ENCODE measurements around the gene FGF1.

The FGF1 gene

DNA sequence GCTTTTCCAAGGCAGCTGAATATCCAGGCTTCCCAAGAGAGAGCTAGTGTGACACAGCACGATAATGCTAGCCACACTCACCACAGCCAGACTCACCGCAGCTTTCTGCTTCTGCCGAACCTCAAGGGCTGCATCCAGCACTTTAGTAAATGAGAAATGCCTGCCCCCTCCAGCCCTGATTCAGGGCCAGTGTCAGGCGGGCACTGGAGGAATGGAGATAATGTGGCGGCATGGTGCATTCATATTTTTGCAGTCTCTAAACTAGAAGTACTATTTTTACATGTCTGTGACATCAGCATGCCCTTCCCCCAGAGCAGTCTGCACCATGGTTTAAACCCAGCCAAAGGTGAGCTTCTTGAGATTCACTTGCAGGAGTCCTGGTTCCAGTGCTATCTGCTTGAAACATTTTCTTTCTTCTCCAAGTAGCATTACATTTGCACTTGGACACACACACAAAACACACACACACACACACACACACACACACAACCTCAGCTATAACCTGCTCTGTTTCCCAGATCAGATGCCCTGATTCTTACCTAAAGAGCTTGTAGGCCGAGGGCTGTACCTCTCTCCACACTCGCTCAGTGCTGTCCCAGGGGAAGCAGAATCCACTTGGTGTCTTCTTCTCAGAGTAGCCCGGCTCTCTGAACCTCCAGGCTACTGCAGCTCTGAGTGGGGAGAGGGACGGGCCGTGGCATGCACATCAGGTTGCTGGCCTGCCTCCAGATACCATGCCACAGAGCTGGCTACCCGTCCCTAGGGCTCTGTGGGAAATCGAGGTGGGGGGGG is at the start of gene FGF1:
FGF1 (minus strand) TSS at position 673 of the 792 bp plus-strand sequence. CDS start 71,963 bp downstream, outside the sequence.
- DNase-seq: no peak

DNA sequence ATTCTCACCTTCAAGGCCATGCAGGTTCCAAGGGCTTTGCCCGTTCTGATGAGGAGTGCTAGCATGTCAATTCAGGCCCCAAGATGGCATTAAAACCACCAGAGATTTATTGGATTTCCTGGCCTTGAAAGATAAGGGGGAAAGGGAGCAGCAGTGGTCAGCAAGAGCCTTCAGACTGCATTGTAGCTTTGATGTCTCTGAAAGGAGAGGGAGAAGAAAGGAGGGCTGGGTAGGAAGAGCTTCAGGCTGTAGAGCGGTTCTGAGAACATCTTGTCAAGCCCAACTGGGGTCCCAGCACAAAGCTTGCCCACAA is 41.8 kb upstream of the FGF1 start:
- DNase-seq: no peak

DNA sequence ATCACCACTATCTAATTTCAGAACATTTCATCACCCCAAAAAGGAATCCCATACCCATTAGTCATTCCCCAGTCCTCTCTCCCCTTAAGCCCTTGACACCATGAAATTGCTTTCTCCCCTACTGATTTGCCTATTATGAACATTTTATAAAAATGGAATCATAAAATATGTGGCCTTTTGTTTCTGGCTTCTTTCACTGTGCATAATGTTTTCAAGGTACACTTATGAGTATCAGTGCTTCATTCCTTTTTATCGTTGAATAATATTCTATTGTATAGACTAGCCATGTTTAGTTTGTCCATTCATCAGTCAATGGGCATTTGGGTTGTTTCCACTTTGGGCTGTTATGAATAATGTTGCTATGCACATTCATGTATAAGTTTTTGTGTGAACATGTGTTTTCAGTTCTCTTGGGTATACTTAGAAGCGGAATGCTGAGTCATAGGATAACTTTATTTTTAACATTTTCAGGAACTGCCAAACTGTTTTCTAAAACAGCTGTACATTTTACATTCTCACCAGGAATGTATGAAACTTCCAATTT is 40.4 kb upstream of the FGF1 start:
- no peak for DNase-seq

DNA sequence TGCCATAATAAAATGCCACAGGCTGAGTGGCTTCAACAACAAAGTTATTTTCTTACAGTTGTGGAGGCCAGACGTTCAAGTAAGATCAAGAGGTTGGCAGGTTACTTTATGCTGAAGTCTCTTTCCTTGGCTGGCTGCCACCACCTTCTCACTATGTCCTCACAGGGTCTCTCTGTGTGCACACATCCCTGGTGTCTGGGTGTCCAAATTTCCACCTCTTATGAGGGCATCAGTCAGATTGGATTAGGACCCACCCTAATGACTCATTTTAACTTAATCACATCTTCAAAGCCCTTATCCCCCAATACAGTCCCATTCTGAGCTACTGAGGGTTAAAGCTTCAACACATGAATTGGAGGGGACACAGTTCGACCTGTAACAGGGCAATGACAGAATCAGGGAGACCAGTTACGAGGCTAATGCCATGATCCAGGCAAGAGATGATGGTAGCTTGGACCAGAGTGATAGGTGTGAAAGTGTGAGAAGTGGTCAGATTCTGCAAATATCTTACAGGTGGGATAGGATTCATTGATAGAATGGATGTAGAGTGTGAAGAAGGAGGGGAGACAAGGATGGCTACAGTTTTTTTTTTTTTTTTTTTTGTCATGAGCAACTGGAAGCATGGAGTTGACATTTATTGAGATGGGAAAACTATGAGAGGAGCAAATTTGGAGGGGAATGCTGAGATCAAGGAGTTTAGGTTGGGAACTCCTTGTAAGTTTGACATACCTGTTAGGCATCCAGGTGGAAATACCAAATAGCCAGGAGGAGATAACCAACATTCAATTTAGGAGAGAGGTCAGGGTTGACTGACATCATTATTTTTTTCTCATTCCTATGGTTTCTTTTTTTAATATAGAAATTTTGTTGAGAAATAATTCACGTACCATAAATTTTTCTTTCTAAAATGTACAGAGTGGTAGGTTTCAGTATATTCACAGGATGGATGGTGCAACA is 39.6 kb upstream of the FGF1 start:
- no peak for DNase-seq

DNA sequence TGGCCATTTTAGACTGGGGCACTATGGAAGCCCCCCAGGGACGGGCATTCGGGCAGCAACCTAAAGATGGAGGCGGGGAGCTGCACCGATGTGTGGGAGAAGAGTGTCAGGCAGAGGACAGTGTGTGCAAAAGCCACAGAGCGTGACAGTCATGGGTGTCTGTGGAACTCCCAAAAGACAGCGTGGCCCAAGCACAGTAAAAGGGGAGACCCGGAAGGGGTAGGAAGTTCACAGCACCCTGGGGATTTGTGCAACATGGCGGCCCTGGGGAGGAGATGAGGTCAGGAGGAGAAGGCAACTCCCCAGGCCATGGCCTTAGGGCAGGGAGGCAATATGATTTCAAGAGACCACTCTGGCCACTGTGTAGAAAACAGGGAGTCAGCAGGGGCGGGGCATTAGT is 38.9 kb upstream of the FGF1 start:
- no peak for DNase-seq

DNA sequence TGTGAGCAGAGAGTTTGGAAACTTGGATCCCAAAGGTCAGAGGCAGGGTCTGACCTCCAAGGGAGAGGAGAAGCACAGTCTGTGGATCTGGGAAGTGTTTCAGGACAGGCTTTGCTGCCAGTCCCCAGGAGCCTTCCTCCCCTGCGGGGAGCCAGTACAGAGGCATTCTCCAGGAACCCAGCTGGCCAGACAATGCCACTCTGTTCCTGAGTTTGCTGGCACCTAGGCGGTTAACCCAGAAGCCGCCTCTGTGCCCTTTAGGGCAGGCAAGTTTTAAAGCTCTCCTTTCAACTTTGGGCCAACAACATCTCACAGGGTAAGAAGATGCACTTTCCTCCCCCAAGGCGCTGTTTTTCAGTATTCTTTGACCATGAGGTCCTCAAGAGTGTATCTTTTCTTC is 37.0 kb upstream of the FGF1 start:
- DNase-seq: no peak

DNA sequence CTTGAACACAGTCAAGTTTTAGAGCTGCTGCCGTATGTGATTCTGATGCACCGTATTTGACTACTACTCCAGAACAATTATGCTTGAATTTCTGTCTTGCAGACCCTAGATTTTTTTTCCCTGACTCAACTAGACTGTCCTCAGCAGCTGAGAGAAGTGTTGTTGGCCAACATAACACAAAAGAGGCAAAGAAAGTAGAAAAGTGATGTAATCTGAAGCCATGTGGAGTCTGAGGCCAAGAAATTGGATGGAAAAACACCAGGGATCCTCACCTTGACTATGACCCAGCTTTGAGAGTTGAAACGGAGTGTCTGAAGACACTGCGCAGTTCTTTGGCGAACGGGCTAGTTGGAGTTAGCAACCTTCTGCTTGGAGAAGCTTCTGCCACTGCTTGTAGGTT is 36.3 kb upstream of the FGF1 start:
- DNase-seq: no peak

DNA sequence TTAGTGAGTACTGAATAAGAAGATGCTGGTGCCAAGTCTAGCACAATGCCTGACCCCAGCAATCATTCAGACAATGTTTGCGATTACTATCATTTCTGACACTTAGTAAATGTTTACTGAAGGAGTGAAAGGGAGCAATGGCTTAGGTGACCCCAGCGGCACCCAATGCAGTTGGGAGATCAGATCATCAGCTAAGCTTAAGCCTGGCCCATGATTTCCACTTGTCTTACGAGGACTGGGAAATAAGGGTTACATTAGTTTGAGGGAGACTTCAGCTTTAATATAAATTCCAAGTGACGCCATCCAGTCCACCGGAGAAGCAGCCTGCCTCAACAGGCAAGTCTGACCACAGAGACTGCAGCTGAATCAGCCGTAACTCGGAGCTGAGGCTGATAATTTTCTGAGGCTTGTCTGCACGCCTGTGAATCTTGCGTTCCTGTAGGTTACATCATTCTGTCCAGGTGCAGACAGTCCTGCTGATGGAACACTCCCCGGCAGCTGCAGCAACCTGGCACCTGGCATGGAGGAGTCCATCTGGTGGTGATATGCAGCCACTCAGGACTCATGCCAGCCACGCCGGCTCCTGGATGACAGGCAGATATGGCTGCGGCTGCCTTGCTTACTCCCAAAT is 34.9 kb upstream of the FGF1 start:
- DNase-seq: peak; percentile 63

DNA sequence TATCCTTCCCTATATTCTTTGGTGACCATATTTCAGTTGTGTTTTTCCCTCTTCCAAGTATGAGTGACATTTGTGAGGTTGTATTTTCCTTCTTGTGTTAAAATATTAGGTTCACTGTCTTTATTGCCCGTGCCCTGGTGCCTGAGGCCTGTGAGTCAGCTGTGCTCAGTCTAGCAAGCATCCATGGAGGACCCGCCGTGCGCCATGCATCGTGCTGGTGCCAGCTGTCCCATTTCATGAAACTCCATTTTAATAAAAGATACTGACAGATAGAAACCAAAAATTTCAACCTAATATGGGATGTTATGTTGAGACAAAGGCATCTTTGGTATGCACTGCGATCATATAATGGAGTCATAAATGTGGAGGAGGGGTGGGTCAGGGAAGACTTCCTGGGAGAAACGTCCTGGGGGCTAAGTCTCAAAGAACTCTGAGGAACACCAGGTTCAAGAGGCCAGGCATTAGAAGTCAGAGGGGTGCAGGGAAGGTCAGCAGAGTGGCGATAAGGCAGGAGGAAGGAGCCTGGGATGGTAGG is 34.0 kb upstream of the FGF1 start:
- no peak for DNase-seq

DNA sequence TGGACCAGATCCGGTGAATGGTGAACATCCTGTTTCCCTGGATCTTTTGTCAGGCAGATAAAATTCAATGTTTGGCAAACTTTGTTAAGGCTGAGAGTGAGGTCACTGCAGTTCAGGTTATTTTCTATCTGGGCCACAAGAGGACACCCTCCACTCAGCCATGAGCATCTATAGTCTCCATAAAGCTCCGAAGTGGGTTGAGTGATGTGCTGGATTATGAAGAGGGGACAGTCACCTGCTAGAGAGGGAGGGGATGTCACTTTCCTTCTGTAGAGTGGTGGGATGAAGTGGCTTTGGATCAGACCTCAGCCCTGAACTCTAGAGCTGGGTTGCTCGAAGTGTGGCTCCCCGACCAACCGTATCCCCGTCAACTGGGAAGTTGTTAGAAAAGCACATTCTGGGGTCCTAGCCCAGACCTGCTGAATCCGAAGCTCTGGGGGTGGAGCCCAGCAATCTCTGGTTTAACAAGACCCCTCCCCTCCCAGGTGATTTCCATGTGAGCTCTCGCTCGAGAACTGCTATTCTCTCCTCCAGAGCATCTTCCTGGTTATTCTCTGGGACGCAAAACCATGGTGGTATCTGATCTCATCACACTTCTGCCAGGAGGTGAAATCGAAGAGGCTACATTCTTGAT is 31.8 kb upstream of the FGF1 start:
- peak; percentile 24 for DNase-seq

DNA sequence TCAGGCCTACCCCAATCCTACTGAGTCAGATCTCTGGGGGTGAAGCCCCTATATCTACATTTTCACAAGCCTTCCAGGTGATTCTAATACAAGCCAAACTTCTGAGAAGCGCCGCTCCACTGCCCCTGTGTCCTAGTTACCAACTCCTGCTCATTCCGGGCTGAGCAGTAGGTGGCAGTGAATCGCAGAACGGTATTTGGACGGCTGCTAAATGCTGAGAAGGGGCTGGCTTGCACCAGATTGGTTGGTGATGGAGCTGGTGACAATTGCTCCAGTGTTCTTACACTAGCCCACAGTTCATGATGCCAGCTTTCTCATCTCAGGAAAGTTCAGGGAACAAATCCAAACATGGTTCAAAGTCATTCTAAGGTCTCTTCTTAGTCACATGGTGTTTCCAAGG is 31.1 kb upstream of the FGF1 start:
- no peak for DNase-seq

DNA sequence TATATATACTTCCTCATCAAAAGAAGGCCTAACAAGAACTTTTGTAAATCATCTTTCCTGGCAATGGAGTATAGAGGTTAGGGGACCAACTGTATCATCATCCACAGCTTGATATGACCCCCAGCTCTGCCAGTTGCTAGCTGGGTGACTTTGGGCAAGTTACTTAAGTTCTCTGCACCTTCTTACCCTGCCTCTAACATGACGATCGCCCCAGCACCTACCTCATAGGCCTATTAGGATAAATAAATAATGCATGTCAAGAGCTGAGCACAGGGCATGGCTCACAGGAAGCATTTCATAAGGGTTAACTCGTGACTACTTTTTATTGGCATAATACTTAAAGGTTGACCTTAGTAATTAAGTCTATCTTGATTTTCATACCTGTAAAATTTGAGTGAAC is 29.4 kb upstream of the FGF1 start:
- DNase-seq: no peak

DNA sequence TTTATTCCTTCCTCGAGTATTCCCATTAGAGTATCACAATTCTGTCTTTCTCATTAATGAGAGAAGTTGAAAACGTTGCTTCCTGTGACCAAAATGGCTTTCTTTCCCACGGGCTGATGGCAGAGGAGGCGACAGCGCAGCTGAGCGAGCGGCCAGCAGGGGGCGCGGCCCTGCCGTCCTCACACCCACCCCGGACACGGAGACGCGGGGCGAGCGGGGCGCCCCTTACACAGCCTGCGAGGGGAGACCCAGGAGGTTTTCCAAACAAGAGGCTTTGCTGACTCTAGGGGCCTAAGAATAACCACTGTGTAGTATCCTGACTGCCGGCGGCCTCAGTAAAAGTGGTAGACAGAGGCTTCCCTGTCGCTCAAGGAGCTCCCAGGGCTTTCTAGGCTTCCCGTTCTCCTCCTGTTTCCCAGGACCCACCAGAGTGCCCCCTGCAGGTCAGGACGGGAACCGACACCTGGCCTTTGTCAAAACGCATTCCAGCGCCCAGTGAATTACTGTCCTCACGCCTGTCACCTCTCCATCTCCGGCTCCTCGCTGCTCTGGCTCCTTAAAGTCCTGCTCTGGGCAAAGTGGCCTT is 27.3 kb upstream of the FGF1 start:
- DNase-seq: peak; percentile 42

DNA sequence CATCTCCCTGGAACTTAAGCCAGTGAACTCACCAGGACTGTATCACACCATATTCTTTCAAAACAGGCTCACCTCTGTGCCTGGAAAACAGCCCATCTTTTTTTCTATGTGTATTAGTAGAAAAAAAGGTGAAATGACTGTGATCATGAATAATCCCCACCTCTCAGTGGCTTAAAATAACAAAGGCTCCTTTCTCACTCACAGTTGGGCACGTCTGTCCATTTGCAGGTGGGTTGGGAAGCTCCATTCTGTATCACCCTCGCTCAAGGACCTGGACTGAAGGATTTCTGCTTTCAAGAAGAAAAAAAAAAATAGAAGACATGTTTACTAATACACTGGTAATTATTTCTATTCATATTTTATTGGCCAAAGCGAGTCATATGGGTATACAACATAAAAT is 17.3 kb upstream of the FGF1 start:
- DNase-seq: no peak

DNA sequence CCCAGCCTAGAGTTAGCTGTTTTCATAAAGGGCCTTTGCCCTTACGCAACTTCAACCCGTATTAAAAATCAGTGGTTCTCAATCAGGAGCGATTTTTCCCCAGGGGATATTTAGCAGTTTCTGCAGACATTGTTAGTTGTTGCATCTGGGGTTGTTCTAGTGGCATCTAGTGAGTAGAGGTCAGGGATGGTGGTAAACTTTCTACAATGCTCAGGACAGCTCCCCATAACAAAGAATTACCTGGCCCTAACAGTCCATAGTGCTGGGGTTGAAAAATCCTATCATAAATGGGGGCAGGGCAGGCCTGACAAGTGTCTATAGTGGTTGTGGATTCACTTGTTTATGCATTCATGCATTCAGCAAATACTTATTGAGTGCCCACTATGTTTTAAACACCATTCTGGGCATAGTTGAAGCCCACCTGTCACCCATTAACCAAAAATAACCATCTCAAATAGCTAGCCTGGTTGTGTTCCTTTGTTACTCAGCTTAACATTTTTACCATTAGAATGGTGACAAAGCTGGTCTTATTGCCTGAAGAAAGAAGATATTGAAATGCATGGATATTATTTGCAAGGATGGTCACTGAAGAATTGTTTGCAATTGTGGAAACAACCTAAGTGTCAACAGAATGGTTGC is 15.9 kb upstream of the FGF1 start:
- no peak for DNase-seq

DNA sequence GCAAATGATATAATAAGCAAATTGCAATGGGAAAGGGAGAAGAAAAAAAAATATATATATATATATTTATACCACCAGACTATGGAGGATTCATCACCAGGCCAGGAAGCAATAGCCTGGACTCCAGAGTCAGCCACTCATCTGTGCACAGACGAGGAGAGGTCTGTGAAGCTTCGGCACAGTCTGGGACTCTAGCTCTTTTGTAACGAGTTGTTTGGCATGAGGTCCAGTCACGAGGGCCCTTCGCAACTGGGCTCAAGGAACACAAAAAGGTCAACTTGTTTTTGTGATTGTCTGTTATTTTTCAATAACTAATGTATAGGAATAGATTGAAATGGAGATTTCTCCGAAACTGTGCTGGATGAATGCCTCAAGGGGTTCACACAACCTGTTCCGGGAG is 14.7 kb upstream of the FGF1 start:
- DNase-seq: no peak

DNA sequence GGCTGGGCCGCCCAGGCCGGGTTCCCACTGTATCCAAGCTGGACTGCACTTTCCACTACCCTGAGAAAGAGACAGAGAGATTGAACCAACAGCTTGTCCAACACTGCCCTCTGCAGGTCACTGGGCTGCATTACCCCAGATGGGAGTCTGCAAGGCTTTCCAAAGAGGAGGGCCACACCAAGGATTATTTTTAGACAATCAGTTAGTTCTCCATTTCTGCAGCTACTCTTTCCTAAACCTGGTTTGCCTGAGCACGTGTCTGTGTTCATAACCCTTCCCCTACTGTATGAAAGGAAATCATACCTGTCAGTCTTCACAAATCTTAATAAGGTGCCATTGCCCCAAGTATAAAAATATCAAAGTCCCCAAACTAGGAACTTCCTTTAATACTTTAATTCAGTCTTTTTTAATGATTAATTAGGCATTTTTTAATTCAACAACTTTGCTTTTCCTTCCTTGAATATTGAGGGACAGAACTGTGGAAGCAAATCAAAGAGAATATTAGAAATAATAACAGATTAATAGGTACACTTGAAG is 13.4 kb upstream of the FGF1 start:
- peak; percentile 13 for DNase-seq

DNA sequence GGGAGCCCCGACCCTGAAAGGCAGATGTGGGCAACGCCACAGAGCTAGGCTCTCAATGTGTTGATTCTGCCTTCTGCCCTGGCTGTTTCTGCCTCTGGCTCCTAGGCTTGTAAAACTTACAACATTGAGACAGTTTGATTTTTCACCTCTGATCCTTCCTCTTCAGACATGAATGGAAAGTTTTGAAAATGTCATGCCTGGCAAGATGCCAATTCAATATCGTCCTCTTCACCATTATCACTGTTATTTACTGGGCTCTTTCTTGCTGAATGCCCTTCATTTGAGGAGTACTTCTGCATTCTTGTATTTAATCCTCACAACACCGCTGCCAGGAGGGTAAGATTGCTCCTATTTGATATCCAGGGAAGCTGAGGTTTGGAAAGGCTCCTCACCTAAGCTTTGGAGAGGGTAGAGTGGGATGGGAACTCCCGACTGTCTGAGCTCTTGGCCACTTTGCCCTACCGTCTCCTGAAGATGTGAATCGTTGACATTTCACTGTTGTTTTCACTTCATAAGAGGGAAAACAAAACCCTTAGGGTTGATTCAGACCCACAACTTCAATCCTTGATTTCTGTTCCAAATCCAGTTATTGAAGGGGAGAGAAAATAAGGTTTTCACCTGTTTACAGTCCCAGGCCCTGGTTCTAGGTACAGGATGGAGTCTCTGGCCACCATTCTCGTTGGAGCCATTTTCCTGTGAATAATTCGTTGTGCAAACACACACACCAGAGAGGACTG is 12.7 kb upstream of the FGF1 start:
- no peak for DNase-seq

DNA sequence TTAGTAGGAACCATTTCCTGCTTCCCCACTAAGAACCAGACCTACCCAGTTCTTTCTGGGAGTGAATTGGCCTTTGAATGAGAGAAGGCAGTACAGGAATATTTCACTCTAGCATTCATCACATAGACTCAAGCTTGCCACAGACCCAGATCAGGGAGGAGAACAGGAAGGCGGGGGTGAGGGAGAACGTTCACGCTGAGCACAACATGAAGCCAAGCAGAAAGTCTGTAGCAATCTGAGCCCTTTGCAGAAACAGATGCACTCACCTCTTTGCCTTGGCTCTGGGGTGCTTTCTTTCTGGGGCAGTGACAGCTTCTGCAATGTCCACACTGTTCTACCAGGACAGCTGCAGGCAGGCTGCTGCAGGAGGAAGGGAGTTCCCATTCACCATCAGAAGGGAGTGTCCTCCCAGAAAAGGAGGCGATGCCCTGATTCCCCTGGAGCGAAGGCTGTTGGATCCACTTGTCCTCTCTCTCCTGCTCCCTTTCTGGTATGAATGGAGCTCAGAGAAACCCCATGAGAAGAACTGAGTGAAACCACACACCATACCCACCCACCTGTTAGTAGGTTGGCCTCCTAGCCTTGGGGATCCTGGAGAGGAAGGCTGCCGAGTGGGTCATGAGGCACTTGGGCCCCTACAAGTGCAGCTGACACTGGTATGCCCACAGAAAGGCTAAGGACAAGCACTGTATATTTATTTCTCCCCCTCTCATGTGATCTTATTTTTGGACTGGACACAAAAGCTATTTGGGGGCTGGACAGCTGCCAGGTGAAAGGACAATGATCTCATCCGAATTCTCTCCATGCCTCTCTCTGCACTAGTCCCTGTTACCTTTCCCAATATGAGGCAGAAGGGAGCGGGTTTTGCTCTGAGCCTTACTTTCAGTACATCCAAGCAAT is 11.7 kb upstream of the FGF1 start:
- no peak for DNase-seq

DNA sequence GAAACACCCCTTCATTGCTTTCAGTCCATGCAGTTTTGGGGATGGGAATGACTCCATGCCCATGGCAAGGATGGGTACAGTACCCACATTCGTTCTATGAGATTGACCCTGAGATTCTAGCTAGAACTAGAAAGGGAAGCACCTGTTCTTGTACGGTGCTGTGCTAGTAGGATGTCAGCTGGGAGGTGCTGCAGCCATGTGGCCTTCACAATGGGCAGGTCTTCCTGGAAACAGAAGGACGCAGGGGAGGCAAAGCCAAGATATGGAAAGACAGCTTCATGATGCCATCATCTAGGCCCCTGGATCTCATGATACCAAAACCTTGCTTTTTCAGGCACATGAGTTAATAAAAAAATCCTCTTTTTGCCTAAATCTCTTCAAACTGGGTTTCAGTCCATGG is 10.5 kb upstream of the FGF1 start:
- DNase-seq: no peak
